Keratinocyte (primary cell): Measurements from ENCODE around the gene DIPK1B.
A peak's percentile ranks its signal among the peaks of the same experiment; 100 is the strongest.

Experiments used
- CTCF ChIP-seq, 3 experiments: IDR thresholded peaks in 1 of 3; conservative IDR thresholded peaks in 1 of 3; optimal IDR thresholded peaks in 1 of 3; 2 replicates in 2 of 3; 3 replicates in 1 of 3; pipeline versions ENCODE3 to v1.5.1; 2011; ENCODE audit warnings: low read length in 3 of 3, mild to moderate bottlenecking in 3 of 3, moderate library complexity in 2 of 3, control low read depth in 1 of 3, inconsistent platforms in 1 of 3; ENCODE audit not compliant: insufficient read depth in 2 of 3; ENCODE audit errors: extremely low read depth in 1 of 3
- EZH2 ChIP-seq: IDR thresholded peaks from one replicate; pipeline ENCODE4 v1.6.1; 2012; ENCODE audit warnings: inconsistent platforms, mild to moderate bottlenecking, low read length, moderate library complexity

- TF ChIP-seq CTCF (optimal IDR thresholded peaks at IDR 0.05 in 1 of 3, IDR thresholded peaks at IDR 0.05 in 1 of 3, conservative IDR thresholded peaks at IDR 0.05 in 1 of 3; ENCODE audit: extremely low read depth in 1 of 3, insufficient read depth in 2 of 3, low read length in 3 of 3): no peak
- peak; percentile 33 for TF ChIP-seq EZH2
Observed at GRCh38 chr9:136700959-136701667, 11.3 kb upstream of the DIPK1B start.
